Heart left ventricle (tissue), 16 donors: ENCODE results near the gene RSPO4. TPM values are rescaled to one million over a fixed set of nuclear protein-coding genes. Genes with fewer than 3 reads are reported as not detected.

ENCODE experiments used
- ATAC-seq, 4 donors: fragments of 200-7000 bp; cut with Tn5 transposase; one replicate each; pipeline ENCODE4 v1.9.1; 2020 to 2022; ENCODE audit warnings: moderate library complexity in 4 of 4, mild to moderate bottlenecking in 3 of 4, moderate number of reproducible peaks in 1 of 4
- DNase-seq, 5 donors: peaks; one replicate each; pipeline ENCODE4 v3.0.0-alpha.2; 2020
- H3K27ac ChIP-seq, 12 donors: fragments of 200-600 bp; sonication (generic) in 4 of 12; one replicate each; pipeline versions ENCODE4 v1.5.0 to v1.8.0; 2016 to 2022; ENCODE audit warnings: mild to moderate bottlenecking in 2 of 12
- H3K27me3 ChIP-seq, 9 donors: fragments of 200-600 bp; sonication (generic) in 2 of 9; one replicate each; pipeline versions ENCODE4 v1.5.1 to v1.8.0; 2016 to 2022; ENCODE audit warnings: mild to moderate bottlenecking in 3 of 9
- H3K36me3 ChIP-seq, 9 donors: fragments of 200-600 bp; sonication (generic) in 2 of 9; one replicate each; pipeline versions ENCODE4 v1.5.0 to v1.8.0; 2018 to 2022; ENCODE audit warnings: mild to moderate bottlenecking in 2 of 9
- H3K4me1 ChIP-seq, 12 donors: fragments of 200-600 bp; sonication (generic) in 4 of 12; one replicate each; pipeline versions ENCODE4 v1.5.0 to v1.8.0; 2016 to 2022; ENCODE audit warnings: mild to moderate bottlenecking in 3 of 12
- H3K4me3 ChIP-seq, 12 donors: fragments of 200-600 bp; sonication (generic) in 4 of 12; one replicate each; pipeline versions ENCODE4 v1.5.0 to v1.8.0; 2017 to 2022; ENCODE audit warnings: mild to moderate bottlenecking in 9 of 12, moderate library complexity in 4 of 12
- H3K9me3 ChIP-seq, 12 donors: fragments of 200-600 bp; sonication (generic) in 4 of 12; one replicate each; pipeline versions ENCODE4 v1.5.0 to v1.8.0; 2016 to 2022; ENCODE audit warnings: mild to moderate bottlenecking in 1 of 12
- CTCF ChIP-seq, 12 donors: fragments of 200-600 bp; sonication (generic) in 4 of 12; IDR thresholded peaks; one replicate each; pipeline versions ENCODE4 v1.5.0 to v1.8.0; 2018 to 2022; ENCODE audit warnings: antibody characterized with exemption in 12 of 12, mild to moderate bottlenecking in 5 of 12
- POLR2A ChIP-seq, 2 donors: fragments of 450-650 bp; IDR thresholded peaks; one replicate each; pipeline ENCODE4 v1.6.1; 2017; ENCODE audit warnings: antibody characterized with exemption in 2 of 2, mild to moderate bottlenecking in 2 of 2, moderate library complexity in 2 of 2
- WGBS, 4 donors: extraction: QIAGEN DNeasy Blood & Tissue Kit in 2 of 4; methylation state at CpG; one replicate each; pipeline versions ENCODE4 v1.1.5 to v1.1.7; 2013 to 2018; 5-methylcytosine and 5-hydroxymethylcytosine counted together
- intact Hi-C, 10 donors: fragments of 100-400 bp; cut with DNase I; formaldehyde crosslinking; loops; one replicate each; pipeline versions ENCODE4 v1.11.1 to v1.14.2; 2022
- polyA plus RNA-seq, 2 donors: library from polyadenylated mRNA; stranded (reverse); fragments of 200-250 nt; gene quantifications; one replicate each; pipeline ENCODE4 v1.2.3, GENCODE V29; 2013
- total RNA-seq, 9 donors: library from RNA; depleted of rRNA in 2 of 9; stranded (reverse); fragments of >200 nt in 2 of 9; fragmentation: NEBNext Ultra II Directional in 3 of 9; extraction: Animal tissue kit (Norgen Biotek cat#: 25700) in 3 of 9; gene quantifications; one replicate each; pipeline versions ENCODE4 v1.1.0 to v1.2.4, GENCODE V29; 2016 to 2023
- donor health status: ischemic (EF 13 %, LVEDD 7.1; RV severe dilation, severe dysfunction).
- donor health status: healthy with polysubstance abuse.
- donor health status: DM: no; HTN: yes; CAD: no.
- donor health status: DM: no; HTN: no; CAD: no.
- donor health status: ischemic (EF 25% LVEDD 6.9; RV normal size, moderate dysfunction).
- donor health status: ischemic (EF 25% LVEDD 5.7; RV mildly dilated, moderate dysfunction).
- donor health status: healthy.
- donor health status: DM: yes; HTN: yes; CAD: no.
- donor health status: ischemic (EF 35%, LVEDD 5.7; RV mildly dilated, moderate dysfunction).
- donor health status: nonischemic (EF 11% LVEDD 7.7; RV severe dilation, severe dysfunction).
- donor health status: DM: yes; HTN: yes; CAD: no.
- donor health status: PGD.
- donor health status: ischemic (EF 29% LVEDD 5.4; RV normal size, mild dysfunction).
- donor health status: nonischemic (EF 23%, LVEDD 6.1; RV moderate dilation, normal function).

RSPO4 gene
- total and polyA plus RNA-seq, 11 donors = 0.04 to 0.27 (median 0.25) TPM; not detected in 8

- no peaks in the 10 kb centered on the region for H3K9me3 ChIP-seq
- intact Hi-C loops = no loop called here
- no peak for DNase-seq
- H3K36me3 ChIP-seq = no peaks in the 10 kb centered on the region
- H3K27ac ChIP-seq = no peak overlapping the region
- peaks cover 0 to 8% (median 4%) of the 10 kb centered on the region in 12 donors for H3K4me1 ChIP-seq
- no peak overlapping the region for H3K4me3 ChIP-seq
- peaks cover 0 to 7% (median 0%) of the 10 kb centered on the region in 9 donors for H3K27me3 ChIP-seq
- 83 to 91% (median 89%) methylated on average over 4 of the region's 4 CpGs for WGBS, 4 donors
- TF ChIP-seq CTCF (IDR thresholded peaks at IDR 0.05) (no peak), POLR2A (IDR thresholded peaks at IDR 0.05) (no peak)
- ATAC-seq = no peak
These were observed 81.8 kb downstream of the RSPO4 start for GRCh38 chr20:920311-920710.

- H3K4me3 ChIP-seq = no peak overlapping the region
- WGBS, 4 donors = 59 to 71% (median 62%) methylated on average over 5 of the region's 5 CpGs
- no peaks in the 10 kb centered on the region for H3K27me3 ChIP-seq
- H3K4me1 ChIP-seq = peaks cover 0 to 10% (median 4%) of the 10 kb centered on the region in 12 donors
- DNase-seq (no peak), ATAC-seq (no peak)
- H3K27ac ChIP-seq = no peak overlapping the region
- intact Hi-C loops = no loop called here
- H3K9me3 ChIP-seq = no peaks in the 10 kb centered on the region
- TF ChIP-seq CTCF (IDR thresholded peaks at IDR 0.05) (no peak), POLR2A (IDR thresholded peaks at IDR 0.05) (no peak)
- no peaks in the 10 kb centered on the region for H3K36me3 ChIP-seq
These were observed 82.6 kb downstream of the RSPO4 start for GRCh38 chr20:919491-919916.

- DNase-seq = no peak
- H3K27me3 ChIP-seq = no peaks in the 10 kb centered on the region
- H3K36me3 ChIP-seq = no peaks in the 10 kb centered on the region
- H3K4me1 ChIP-seq = peaks cover 0 to 10% (median 4%) of the 10 kb centered on the region in 12 donors
- ATAC-seq = no peak
- no peak overlapping the region for H3K4me3 ChIP-seq
- TF ChIP-seq CTCF (IDR thresholded peaks at IDR 0.05) (no peak), POLR2A (IDR thresholded peaks at IDR 0.05) (no peak)
- intact Hi-C loops = no loop called here
- no peaks in the 10 kb centered on the region for H3K9me3 ChIP-seq
- WGBS, 4 donors = 67 to 76% (median 69%) methylated on average over 4 of the region's 4 CpGs
- H3K27ac ChIP-seq = no peak overlapping the region
These were observed 84.7 kb downstream of the RSPO4 start for GRCh38 chr20:917416-917815.

GRCh38 chr20:916825-917224 is 85.3 kb downstream of the RSPO4 start:
- no peak for ATAC-seq
- peaks cover 0 to 10% (median 4%) of the 10 kb centered on the region in 12 donors for H3K4me1 ChIP-seq
- intact Hi-C loops = no loop called here
- H3K4me3 ChIP-seq = no peak overlapping the region
- WGBS, 4 donors = 36 to 57% (median 43%) methylated on average over 5 of the region's 5 CpGs
- H3K27me3 ChIP-seq = no peaks in the 10 kb centered on the region
- H3K9me3 ChIP-seq = no peaks in the 10 kb centered on the region
- DNase-seq = no peak
- H3K36me3 ChIP-seq = no peaks in the 10 kb centered on the region
- TF ChIP-seq CTCF (IDR thresholded peaks at IDR 0.05) (no peak), POLR2A (IDR thresholded peaks at IDR 0.05) (no peak)
- no peak overlapping the region for H3K27ac ChIP-seq
